NCI-H2171 (cell line): Measurements from ENCODE around the gene CLEC19A.

Experiments used
- DNase-seq: peaks from one replicate; lab custom pipeline; 2025; lab: John Stamatoyannopoulos, UW

The CLEC19A gene

GRCh38 chr16:19285431-19285830 is at the start of gene CLEC19A:
TSS of gene CLEC19A (plus strand) at chr16:19285731. CDS start at chr16:19285852, 121 bp downstream.
- DNase-seq: no peak

DNA sequence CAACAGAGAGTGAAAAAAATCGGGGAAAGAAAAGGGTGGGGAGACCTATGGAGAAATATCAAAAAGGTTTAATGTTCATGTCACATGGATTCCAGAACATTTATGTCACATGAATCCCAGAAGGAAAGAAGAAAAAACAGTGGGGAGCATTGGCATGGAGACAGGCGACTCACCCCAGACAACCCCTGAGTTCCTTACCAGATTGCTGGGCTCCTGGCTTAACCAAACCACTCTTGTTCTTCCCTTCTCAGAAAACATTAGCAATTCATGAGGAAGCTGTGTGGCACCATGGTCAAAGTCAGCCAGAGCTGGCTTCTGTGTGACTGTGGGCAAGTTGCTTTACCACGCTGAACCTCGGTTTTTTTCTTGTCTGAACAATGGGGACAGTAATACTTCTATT is 49.6 kb upstream of the CLEC19A start:
- DNase-seq: no peak

DNA sequence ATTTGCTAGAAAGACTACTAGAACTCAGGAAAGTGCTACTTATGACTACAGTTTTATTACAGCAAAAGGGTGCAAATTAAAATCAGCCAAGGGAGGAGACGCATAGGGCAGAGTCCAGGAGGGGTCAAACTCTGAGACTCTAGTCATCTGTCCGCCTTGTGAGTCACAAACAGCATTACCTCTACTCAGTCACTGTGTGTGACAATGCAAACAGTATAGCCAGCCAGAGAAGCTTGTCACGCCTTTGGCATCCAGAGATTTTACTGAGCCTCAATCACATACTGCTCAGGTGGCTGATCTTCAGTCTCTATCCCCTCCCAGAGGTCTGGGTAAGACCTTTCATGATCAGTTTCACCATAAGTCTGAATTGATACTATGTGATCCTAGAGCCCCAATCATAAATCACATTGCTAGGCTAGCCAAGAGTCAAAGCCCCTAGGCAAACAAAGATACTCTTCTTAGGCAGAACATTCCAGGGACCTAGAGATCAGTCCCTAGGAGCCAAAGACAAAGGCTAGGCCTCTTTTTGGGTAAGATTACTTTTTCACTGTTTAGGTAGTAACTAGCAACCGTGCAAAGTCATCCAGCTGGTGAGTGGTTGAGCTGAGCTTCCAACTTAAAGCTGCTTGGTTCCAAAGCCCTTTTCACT is 48.8 kb upstream of the CLEC19A start:
- DNase-seq: no peak

DNA sequence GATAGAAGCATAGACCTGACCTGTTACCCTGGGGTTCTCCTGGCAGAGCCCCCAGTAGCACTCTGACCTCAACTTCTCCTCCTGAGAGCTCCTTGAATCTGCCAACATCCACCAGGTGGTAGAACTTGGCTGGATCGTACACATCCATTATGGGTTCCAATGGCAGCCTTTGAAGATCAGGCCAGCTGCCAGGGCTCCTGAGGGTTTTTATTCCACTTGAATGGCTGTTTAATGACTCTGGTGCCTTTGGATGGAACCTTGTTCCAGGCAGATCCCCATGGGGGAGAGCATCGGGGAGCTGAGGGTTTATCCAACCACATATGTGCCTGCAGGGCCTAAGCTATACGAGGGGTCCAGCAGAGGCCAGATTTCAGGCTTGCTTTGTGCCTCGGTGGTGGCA is 47.1 kb upstream of the CLEC19A start:
- DNase-seq: peak; percentile 78

DNA sequence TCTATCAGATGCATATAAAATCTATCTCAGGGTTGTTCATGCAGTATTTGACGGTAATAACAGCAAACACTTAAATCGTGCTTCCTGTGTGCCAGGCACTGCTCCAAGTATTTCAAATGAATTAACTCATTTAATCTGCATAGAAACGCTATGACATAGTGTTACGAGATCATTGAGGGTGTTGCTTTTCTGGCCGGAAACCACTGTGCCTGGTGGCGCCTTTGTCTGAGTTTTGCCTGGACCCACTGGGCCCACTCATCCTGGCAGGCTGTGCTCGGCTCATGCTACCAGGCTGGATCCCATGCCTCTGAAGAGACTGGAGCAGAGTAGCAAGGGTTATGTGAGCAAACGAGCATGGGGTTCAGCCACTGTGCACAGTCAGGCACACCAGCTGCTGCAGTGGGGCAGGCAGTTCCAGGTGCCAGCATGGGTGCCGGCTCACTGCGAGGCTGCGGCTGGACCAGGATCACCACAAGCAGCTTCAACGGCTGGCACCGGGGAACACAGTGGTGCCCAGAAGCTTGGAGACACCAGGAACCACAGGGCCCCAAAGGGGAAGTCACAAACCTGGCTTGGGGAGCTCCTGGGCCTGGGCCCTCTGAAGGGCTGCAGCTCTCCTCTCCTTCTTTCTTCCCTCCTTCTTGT is 45.9 kb upstream of the CLEC19A start:
- no peak for DNase-seq

DNA sequence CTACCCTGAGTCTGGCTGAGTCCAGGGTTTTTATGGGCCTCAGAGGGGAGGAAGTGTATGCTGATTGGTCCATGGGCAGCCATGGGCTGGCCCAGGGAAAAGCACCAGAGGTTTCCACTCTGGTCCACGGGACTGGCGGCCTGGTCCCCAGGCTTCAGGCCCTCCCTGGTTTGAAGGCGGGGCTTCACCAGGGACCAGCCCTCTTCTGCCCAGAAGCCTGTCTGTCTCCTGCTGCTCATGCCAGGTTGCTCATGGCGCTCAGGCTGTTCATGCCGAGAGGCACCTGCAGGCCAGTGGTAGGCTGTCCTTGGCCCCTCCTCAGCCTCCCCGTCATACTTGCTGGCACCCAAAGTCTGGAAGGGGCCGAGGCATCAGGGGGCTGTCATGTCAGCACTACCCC is 45.0 kb upstream of the CLEC19A start:
- DNase-seq: no peak

- no peak for DNase-seq
Observed at GRCh38 chr16:19241512-19241911, 44.0 kb upstream of the CLEC19A start.

DNA sequence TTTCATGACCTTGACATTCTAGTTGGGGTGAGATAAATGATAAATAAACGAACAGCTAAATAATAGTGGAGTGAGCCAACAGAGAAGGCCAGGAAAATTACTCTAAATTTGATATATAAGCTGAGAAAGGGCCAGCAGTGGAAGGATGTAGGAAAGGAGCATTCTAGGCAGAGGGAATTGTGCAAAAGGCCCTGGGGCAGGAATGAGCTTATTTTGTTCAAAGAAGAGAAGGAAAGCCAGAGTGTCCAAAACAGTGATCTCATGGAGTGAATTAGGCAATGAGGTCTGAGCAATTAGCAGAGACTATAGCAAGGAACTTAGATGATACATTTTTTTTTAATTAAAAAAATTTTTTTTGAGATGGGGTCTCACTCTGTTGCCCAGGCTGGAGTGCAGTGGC is 43.3 kb upstream of the CLEC19A start:
- no peak for DNase-seq

DNA sequence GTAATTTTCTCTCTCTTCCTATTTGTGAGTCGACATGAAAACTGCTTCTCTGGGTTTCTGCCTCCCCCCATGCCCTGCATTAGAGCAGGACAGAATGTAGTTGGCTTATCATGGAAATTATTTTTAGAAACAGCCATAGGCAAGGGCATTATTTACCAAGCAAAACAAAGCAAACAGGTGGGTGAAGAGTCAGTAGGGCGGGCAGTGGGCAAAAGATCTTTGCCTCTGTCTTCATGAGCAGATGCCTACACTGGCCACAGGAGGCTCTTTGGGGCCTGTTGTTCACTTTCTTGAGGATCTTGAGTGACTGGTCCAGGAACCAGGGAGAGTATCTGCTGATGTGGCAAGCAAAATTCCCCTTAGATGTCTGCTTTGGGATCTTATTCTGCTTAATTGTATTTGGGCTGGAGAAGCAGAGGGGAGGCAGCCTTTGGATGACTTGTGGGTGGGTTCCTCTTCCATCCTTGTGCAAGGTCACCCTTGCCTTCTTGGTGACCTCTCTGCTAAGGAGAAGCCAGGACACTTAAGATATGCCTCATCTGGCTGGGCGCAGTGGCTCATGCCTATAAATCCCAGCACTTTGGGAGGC is 42.5 kb upstream of the CLEC19A start:
- no peak for DNase-seq

- DNase-seq: peak; percentile 81
Observed at GRCh38 chr16:19245326-19245925, 40.1 kb upstream of the CLEC19A start.

DNA sequence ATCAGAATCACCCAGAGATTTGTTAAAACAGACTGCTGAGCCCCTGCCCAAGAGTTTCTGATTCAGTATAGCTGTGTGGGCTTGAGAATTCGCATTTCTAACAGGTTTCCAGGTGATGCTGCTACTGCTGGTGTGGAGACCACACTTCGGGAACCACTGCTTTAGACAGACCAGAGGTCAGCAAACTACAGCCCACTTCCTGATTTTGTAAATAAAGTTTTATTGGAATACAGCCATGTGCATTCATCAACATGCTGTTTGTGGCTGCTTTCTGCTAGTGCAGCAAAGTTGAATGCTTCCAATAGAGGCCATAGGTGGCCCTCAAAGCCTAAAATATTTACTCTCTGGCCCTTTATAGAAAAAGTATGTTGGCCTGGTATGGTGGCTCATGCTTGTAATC is 32.6 kb upstream of the CLEC19A start:
- no peak for DNase-seq

- no peak for DNase-seq
Observed at GRCh38 chr16:19254611-19255010, 30.9 kb upstream of the CLEC19A start.

DNA sequence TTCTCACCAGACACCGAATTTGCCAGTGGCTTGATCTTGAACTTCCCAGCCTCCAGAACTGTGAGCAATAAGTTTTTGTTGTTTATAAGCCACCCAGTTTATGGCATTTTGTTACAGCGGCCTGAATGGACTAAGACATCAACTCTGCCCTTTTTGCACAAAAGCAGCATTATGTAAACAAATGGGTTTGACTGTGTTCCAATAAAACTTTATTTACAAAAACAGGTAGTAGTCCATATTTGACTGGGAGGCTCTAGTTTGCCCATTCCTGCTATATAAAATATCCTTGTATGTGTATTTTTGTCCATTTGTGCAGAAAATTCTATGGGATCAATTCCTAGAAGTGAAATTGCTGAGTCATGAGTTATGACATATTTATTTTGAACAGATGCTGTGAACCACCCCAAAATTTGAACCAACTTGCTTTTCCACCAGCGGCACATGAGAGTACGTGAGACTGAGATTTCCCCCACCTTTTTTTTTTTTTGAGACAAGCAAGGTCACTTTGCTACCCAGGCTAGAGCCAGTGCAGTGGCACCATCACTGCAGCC is 21.3 kb upstream of the CLEC19A start:
- DNase-seq: no peak

DNA sequence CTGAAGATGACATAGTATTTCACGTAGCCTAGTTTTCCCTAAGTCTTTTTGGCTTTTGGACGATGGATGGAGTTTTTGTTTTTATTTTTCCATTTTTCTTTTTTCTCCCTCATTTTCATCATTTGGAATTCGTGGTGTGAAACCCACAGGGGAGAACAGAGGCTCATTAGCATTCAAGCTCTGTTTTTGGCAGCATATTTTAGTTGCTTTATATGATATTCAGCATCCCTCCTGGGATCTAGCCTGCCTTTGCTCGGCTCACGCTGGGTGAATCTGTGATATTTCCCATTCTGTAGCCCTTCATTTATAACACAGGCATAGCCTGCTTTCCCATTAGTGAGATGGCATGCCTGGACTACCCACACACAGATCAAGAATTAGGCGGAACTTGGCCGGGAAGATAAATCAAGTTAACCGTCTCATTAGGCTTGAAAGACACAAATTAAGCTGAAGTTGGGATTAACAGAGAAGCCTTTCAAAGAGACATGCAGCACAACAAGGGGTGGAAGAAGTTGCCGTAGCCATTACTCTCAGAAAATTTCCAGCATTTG is 20.1 kb upstream of the CLEC19A start:
- DNase-seq: no peak

DNA sequence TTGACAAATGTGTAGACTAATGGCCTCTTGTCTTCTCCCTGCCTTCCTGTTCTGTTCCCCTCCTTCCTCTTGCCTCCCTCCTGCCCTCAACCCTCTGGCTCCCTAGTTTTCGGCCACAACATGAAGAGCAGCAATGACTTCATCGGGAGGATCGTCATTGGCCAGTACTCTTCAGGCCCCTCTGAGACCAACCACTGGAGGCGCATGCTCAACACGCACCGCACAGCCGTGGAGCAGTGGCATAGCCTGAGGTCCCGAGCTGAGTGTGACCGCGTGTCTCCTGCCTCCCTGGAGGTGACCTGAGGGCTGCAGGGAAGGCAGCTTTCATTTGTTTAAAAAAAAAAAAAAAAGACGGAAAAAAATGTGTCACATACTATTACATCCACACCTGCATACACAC is 18.8 kb upstream of the CLEC19A start:
- DNase-seq: no peak

GRCh38 chr16:19269098-19269497 is 16.4 kb upstream of the CLEC19A start:
- no peak for DNase-seq

- DNase-seq: no peak
Observed at GRCh38 chr16:19274165-19274797, 11.2 kb upstream of the CLEC19A start.

DNA sequence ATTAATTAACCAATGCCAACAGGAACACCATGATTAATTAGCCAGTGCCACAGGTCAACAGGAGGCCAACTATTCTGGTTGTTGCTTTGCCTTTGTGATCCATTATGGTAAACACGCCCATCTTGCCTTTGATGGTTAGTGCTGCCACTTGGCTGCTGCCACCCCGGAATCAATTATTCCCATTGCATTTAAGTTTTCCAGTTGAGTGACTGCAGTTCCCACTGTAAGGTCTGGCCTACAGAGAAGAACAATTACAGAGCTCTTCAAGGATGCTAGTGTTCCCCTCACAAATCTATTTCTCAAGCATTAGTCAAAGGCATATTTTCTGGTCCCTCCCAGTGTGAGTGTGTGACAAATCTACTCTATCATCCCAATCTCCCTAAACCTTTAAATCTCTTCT is 7.1 kb upstream of the CLEC19A start:
- DNase-seq: no peak

GRCh38 chr16:19281246-19281645 is 4.3 kb upstream of the CLEC19A start:
- DNase-seq: no peak

- no peak for DNase-seq
Observed at GRCh38 chr16:19282101-19282500, 3.4 kb upstream of the CLEC19A start.

DNA sequence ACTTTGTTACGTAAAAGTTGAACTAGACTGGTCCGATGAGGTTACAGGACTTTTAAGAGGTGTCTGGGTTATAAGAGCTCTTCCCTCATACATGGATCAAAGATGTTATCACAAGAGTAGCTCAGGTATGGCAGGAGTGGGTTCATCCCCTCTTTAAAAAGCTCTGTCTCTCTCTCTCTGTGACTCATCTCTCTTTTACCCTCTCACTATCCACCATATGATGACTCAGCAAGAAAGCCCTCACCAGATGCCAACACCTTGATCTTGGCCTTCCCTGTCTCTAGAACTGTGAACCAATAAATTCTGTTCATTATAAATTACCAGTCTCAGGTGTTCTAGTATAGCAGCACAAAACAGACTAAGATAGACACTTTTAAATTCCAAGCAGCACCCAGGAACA is 1.9 kb upstream of the CLEC19A start:
- DNase-seq: no peak

- peak; percentile 33 for DNase-seq
Observed at GRCh38 chr16:19284207-19284606, 1.3 kb upstream of the CLEC19A start.
